Adrenal gland (tissue), 5 donors: ENCODE results near the gene CDKN1A.

Source experiments
- POLR2A ChIP-seq, 2 donors: fragments of 450-650 bp; IDR thresholded peaks; one replicate each; pipeline ENCODE4 v1.6.1; 2017; ENCODE audit warnings: antibody characterized with exemption in 2 of 2, mild to moderate bottlenecking in 2 of 2, moderate library complexity in 1 of 2
- TF ChIP-seq, protein P1 (sequence below), 6 experiments: fragments of 450-650 bp in 4 of 6; fragments of 200-600 bp in 2 of 6; sonication (generic) in 1 of 6; IDR thresholded peaks; 1 replicate in 5 of 6; 2 replicates in 1 of 6; pipeline versions ENCODE4 v1.5.1 to v1.8.0; 2016 to 2021; ENCODE audit warnings: antibody characterized with exemption in 6 of 6, mild to moderate bottlenecking in 2 of 6, moderate library complexity in 1 of 6
- donor health status: DM: no; HTN: no; CAD: no.

DNA sequence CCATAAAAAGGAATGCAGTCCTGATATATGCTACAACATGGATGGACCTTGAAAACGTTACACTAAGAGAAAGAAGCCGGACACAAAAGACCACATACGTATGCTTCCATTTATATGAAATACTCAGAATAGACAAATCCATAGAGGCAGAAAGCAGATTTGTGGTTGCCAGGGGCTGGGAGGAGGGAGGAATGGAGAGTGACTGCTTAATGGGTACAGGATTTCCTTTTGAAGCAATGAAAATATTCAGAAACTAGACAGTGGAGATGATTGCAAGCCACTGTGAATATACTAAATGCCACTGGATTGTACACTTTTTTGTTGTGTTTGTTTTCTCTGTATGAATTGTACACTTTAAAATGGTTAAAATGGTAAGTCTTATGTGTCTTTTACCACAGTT lies 29.4 kb upstream of the CDKN1A start:
- TF ChIP-seq, protein P1, sequence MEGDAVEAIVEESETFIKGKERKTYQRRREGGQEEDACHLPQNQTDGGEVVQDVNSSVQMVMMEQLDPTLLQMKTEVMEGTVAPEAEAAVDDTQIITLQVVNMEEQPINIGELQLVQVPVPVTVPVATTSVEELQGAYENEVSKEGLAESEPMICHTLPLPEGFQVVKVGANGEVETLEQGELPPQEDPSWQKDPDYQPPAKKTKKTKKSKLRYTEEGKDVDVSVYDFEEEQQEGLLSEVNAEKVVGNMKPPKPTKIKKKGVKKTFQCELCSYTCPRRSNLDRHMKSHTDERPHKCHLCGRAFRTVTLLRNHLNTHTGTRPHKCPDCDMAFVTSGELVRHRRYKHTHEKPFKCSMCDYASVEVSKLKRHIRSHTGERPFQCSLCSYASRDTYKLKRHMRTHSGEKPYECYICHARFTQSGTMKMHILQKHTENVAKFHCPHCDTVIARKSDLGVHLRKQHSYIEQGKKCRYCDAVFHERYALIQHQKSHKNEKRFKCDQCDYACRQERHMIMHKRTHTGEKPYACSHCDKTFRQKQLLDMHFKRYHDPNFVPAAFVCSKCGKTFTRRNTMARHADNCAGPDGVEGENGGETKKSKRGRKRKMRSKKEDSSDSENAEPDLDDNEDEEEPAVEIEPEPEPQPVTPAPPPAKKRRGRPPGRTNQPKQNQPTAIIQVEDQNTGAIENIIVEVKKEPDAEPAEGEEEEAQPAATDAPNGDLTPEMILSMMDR (IDR thresholded peaks at IDR 0.05), result no peak
- no peak for TF ChIP-seq POLR2A (IDR thresholded peaks at IDR 0.05)
